H9 (cell line): ENCODE measurements around the gene SETD3. TPM values are rescaled to one million over a fixed set of nuclear protein-coding genes. Genes with fewer than 3 reads are reported as not detected.

Source experiments
- DNase-seq: peaks from one replicate; pipeline ENCODE4 v3.0.0-alpha.2; 2017
- H2AFZ ChIP-seq: one replicate; pipeline ENCODE4 v1.6.1; 2013; ENCODE audit warnings: mild to moderate bottlenecking, low read length, control low read depth, moderate library complexity
- H2AK5ac ChIP-seq: 2 replicates; pipeline ENCODE4 v1.6.1; 2013; ENCODE audit warnings: low read length, control low read depth, mixed read lengths; ENCODE audit not compliant: insufficient read length
- H2BK120ac ChIP-seq: one replicate; pipeline ENCODE4 v1.6.1; 2013; ENCODE audit warnings: low read depth, mild to moderate bottlenecking, low read length, control low read depth, inconsistent platforms; ENCODE audit not compliant: poor library complexity, severe bottlenecking
- H2BK12ac ChIP-seq: 2 replicates; pipeline ENCODE4 v1.6.1; 2013; ENCODE audit warnings: low read length, control low read depth, mixed read lengths, low read depth; ENCODE audit not compliant: insufficient read length
- H2BK15ac ChIP-seq: 2 replicates; pipeline ENCODE4 v1.6.1; 2013; ENCODE audit warnings: low read depth, low read length, control low read depth
- H2BK20ac ChIP-seq: one replicate; pipeline ENCODE4 v1.6.1; 2013; ENCODE audit warnings: low read depth, mild to moderate bottlenecking, low read length, control low read depth, inconsistent platforms; ENCODE audit not compliant: poor library complexity, severe bottlenecking
- H2BK5ac ChIP-seq: 2 replicates; pipeline ENCODE4 v1.6.1; 2013; ENCODE audit warnings: low read length, control low read depth, mixed read lengths; ENCODE audit not compliant: insufficient read length
- H3K14ac ChIP-seq: 2 replicates; pipeline ENCODE4 v1.6.1; 2013; ENCODE audit warnings: low read length, control low read depth; ENCODE audit not compliant: insufficient read depth
- H3K18ac ChIP-seq: 2 replicates; pipeline ENCODE4 v1.6.1; 2013; ENCODE audit warnings: low read depth, mild to moderate bottlenecking, mixed read lengths, low read length, control low read depth; ENCODE audit not compliant: insufficient read length
- H3K23ac ChIP-seq: 2 replicates; pipeline ENCODE4 v1.6.1; 2013; ENCODE audit warnings: low read length, control low read depth, mixed read lengths, low read depth; ENCODE audit not compliant: insufficient read length
- H3K23me2 ChIP-seq: 2 replicates; pipeline ENCODE4 v1.6.1; 2013; ENCODE audit warnings: low read depth, mild to moderate bottlenecking, mixed read lengths, low read length, control low read depth; ENCODE audit not compliant: insufficient read length, poor library complexity, severe bottlenecking
- H3K27ac ChIP-seq: 2 replicates; pipeline ENCODE4 v1.5.1; 2013; ENCODE audit warnings: low read length, control low read depth, mixed read lengths, low read depth; ENCODE audit not compliant: insufficient read length
- H3K27me3 ChIP-seq: 2 replicates; pipeline ENCODE4 v1.6.1; 2013; ENCODE audit warnings: low read length, control low read depth, inconsistent platforms; ENCODE audit not compliant: insufficient read depth
- H3K4ac ChIP-seq: 2 replicates; pipeline ENCODE4 v1.6.1; 2013; ENCODE audit warnings: low read depth, mild to moderate bottlenecking, control low read depth, inconsistent platforms, low read length, moderate library complexity
- H3K4me1 ChIP-seq: 2 replicates; pipeline ENCODE4 v1.6.1; 2013; ENCODE audit warnings: low read length, control low read depth, inconsistent platforms; ENCODE audit not compliant: insufficient read depth
- H3K4me2 ChIP-seq: 2 replicates; pipeline ENCODE4 v1.6.1; 2013; ENCODE audit warnings: low read length, control low read depth, mixed read lengths; ENCODE audit not compliant: insufficient read length, insufficient read depth
- H3K56ac ChIP-seq: 2 replicates; pipeline ENCODE4 v1.6.1; 2013; ENCODE audit warnings: low read depth, mild to moderate bottlenecking, mixed read lengths, low read length, control low read depth; ENCODE audit not compliant: insufficient read length
- H3K79me1 ChIP-seq: 2 replicates; pipeline ENCODE4 v1.6.1; 2013; ENCODE audit warnings: low read depth, mild to moderate bottlenecking, moderate library complexity, low read length, control low read depth, inconsistent platforms; ENCODE audit not compliant: insufficient read depth, poor library complexity, severe bottlenecking
- H3K79me2 ChIP-seq: 2 replicates; pipeline ENCODE4 v1.6.1; 2013; ENCODE audit warnings: low read length, control low read depth, inconsistent platforms; ENCODE audit not compliant: insufficient read depth
- H3K9ac ChIP-seq: 2 replicates; pipeline ENCODE4 v1.6.1; 2013; ENCODE audit warnings: low read length, control low read depth, mixed read lengths; ENCODE audit not compliant: insufficient read length; ENCODE audit errors: extremely low read depth
- H3K9me3 ChIP-seq: one replicate; pipeline ENCODE4 v1.6.1; 2013; ENCODE audit warnings: low read depth, low read length, inconsistent platforms; ENCODE audit not compliant: control insufficient read depth
- H3T11ph ChIP-seq: one replicate; pipeline ENCODE4 v1.6.1; 2013; ENCODE audit warnings: mild to moderate bottlenecking, low read length, control low read depth, inconsistent platforms
- H4K20me1 ChIP-seq: one replicate; pipeline ENCODE4 v1.6.1; 2013; ENCODE audit not compliant: control insufficient read depth, insufficient read length, insufficient read depth
- H4K5ac ChIP-seq: 2 replicates; pipeline ENCODE4 v1.6.1; 2013; ENCODE audit warnings: low read depth, mild to moderate bottlenecking, mixed read lengths, low read length, control low read depth; ENCODE audit not compliant: insufficient read length
- H4K8ac ChIP-seq: replicated peaks from 2 replicates; pipeline ENCODE4 v1.6.1; 2013; ENCODE audit warnings: low read length, control low read depth, mixed read lengths, low read depth; ENCODE audit not compliant: insufficient read length
- H4K91ac ChIP-seq: 2 replicates; pipeline ENCODE4 v1.6.1; 2013; ENCODE audit warnings: low read depth, mild to moderate bottlenecking, moderate library complexity, mixed read lengths, low read length, control low read depth; ENCODE audit not compliant: insufficient read length
- H3K27ac Mint-ChIP-seq, 3 experiments: 2 replicates in 2 of 3; 3 replicates in 1 of 3; pipeline ENCODE4 v1.8.0; 2020 to 2021; ENCODE audit warnings: mixed read lengths in 3 of 3, mild to moderate bottlenecking in 1 of 3, moderate library complexity in 1 of 3
- H3K27me3 Mint-ChIP-seq: 2 replicates; pipeline ENCODE4 v1.8.0; 2021; ENCODE audit warnings: low read depth, mild to moderate bottlenecking, moderate library complexity, mixed read lengths
- H3K36me3 Mint-ChIP-seq, 3 experiments: 2 replicates in 2 of 3; 3 replicates in 1 of 3; pipeline ENCODE4 v1.8.0; 2020 to 2021; ENCODE audit warnings: low read depth in 3 of 3, mixed read lengths in 3 of 3; ENCODE audit not compliant: insufficient read depth in 1 of 3
- H3K4me1 Mint-ChIP-seq, 2 experiments: 2 replicates each; pipeline ENCODE4 v1.8.0; 2020; ENCODE audit warnings: mixed read lengths in 2 of 2
- H3K4me3 Mint-ChIP-seq, 2 experiments: 2 replicates in 1 of 2; 3 replicates in 1 of 2; pipeline ENCODE4 v1.8.0; 2020 to 2021; ENCODE audit warnings: mild to moderate bottlenecking in 2 of 2, mixed read lengths in 2 of 2, moderate library complexity in 1 of 2
- H3K9me3 Mint-ChIP-seq, 2 experiments: 2 replicates in 1 of 2; 3 replicates in 1 of 2; pipeline ENCODE4 v1.8.0; 2020; ENCODE audit warnings: mild to moderate bottlenecking in 2 of 2, mixed read lengths in 2 of 2, moderate library complexity in 1 of 2
- WGBS: extraction: QIAGEN DNeasy Blood & Tissue Kit; methylation state at CpG from one replicate; pipeline ENCODE4 v1.1.7; 2013; ENCODE audit warnings: missing lambda C conversion rate, low lambda C conversion rate, mixed read lengths; ENCODE audit not compliant: insufficient read length; ENCODE audit errors: extremely low coverage; 5-methylcytosine and 5-hydroxymethylcytosine counted together
- total RNA-seq: library from RNA; stranded (reverse); gene quantifications from 2 replicates; pipeline ENCODE4 v1.2.1, GENCODE V29; 2021
- TF ChIP-seq, protein P1 (sequence below): fragments of 200-600 bp; sonication (generic); conservative IDR thresholded peaks from 3 replicates; pipeline ENCODE4 v1.8.0; 2021; ENCODE audit warnings: antibody characterized with exemption, mild to moderate bottlenecking

SETD3 gene
- total RNA-seq, 1 experiment from 2014 or later = 56.7 TPM

DNA sequence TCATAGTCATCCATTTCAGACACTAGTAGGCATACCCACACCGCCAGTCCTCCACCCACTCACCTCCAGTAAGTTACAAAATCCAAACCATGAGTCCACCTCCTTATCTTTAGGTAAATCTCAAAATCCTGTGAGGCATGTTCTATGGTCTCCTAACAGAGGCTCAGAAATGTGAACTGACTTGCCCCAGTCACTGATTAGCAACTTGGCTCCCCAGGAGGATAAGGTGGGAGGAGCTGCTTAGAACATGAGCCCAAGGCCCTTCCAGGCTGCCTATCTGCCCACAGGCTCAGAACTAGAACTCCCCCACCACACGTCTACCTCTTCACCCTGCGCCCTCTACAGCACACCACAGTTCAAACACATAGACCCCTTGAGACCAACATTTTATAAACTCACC, 19.9 kb downstream of the SETD3 start:
- Mint-ChIP-seq H3K27ac (peak overlapping the region; percentile 38 to 83 (median 53); a peak in 5 of 7 replicates), H3K9me3 (no peaks in the 10 kb centered on the region), H3K4me1 (peaks cover 36 to 41% of the 10 kb centered on the region in 2 experiments), H3K27me3 (no peaks in the 10 kb centered on the region), H3K36me3 (peaks cover 8 to 46% (median 43%) of the 10 kb centered on the region in 3 experiments; a peak in 6 of 7 replicates), H3K4me3 (no peak overlapping the region)
- H3K23ac ChIP-seq = no peak overlapping the region
- DNase-seq = peak; percentile 60
- H3K56ac ChIP-seq = no peak overlapping the region
- H3K9ac ChIP-seq = no peak overlapping the region
- no peak overlapping the region for H3T11ph ChIP-seq
- no peaks in the 10 kb centered on the region for H3K27me3 ChIP-seq
- no peak overlapping the region for H3K27ac ChIP-seq
- H3K14ac ChIP-seq = no peak overlapping the region
- H3K79me2 ChIP-seq = no peaks in the 10 kb centered on the region; the same call in 1 of the 2 replicates
- H2BK5ac ChIP-seq = no peak overlapping the region
- no peak overlapping the region for H2AK5ac ChIP-seq
- no peak overlapping the region for H2AFZ ChIP-seq
- no peak overlapping the region for H2BK20ac ChIP-seq
- H2BK15ac ChIP-seq = no peak overlapping the region
- H3K79me1 ChIP-seq = peaks cover 5% of the 10 kb centered on the region
- H2BK120ac ChIP-seq = no peak overlapping the region
- H4K5ac ChIP-seq = no peak overlapping the region
- H3K4me1 ChIP-seq = peaks cover 8% of the 10 kb centered on the region; the same call in 1 of the 2 replicates
- H3K18ac ChIP-seq = no peak overlapping the region
- H2BK12ac ChIP-seq = no peak overlapping the region
- no peaks in the 10 kb centered on the region for H4K20me1 ChIP-seq
- TF ChIP-seq, protein P1, sequence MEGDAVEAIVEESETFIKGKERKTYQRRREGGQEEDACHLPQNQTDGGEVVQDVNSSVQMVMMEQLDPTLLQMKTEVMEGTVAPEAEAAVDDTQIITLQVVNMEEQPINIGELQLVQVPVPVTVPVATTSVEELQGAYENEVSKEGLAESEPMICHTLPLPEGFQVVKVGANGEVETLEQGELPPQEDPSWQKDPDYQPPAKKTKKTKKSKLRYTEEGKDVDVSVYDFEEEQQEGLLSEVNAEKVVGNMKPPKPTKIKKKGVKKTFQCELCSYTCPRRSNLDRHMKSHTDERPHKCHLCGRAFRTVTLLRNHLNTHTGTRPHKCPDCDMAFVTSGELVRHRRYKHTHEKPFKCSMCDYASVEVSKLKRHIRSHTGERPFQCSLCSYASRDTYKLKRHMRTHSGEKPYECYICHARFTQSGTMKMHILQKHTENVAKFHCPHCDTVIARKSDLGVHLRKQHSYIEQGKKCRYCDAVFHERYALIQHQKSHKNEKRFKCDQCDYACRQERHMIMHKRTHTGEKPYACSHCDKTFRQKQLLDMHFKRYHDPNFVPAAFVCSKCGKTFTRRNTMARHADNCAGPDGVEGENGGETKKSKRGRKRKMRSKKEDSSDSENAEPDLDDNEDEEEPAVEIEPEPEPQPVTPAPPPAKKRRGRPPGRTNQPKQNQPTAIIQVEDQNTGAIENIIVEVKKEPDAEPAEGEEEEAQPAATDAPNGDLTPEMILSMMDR = peak; percentile 36
- H4K91ac ChIP-seq = no peak overlapping the region
- WGBS = no CpG with 5 or more reads among the region's 3 CpGs
- H3K4me2 ChIP-seq = no peak overlapping the region
- H3K23me2 ChIP-seq = no peaks in the 10 kb centered on the region
- H3K4ac ChIP-seq = no peak overlapping the region
- no peak overlapping the region for H4K8ac ChIP-seq
- no peaks in the 10 kb centered on the region for H3K9me3 ChIP-seq
